Measurements from ENCODE around the gene C7orf33.
"Not testable (repeated sequence)": the region's sequence is repeated elsewhere in the genome, so short reads cannot be mapped to it uniquely, and the experiment has no call there.

The C7orf33 gene

DNA sequence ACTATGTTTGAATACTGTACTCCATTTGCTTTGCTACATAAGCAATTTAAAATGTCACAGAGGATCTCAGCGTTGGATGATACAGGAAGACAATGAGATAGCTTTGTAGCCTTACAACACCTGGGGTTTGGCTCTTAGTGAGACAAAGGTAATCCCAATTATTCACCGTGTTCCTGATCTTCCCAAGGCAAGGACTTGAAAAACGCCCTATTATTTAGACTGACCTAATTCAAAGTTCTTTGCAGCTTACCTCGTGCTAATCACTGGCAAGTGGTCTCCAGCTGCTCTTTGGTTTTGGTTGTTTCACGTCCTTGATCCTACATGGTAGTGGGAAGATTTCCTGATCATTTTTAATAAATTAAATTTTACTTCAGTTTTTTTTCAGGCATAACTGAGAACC, 23.0 kb upstream of the C7orf33 start:
- H3K27me3 Mint-ChIP-seq, result no peaks in the 10 kb centered on the region
- DNase-seq (ENCODE audit: low spot score in 2 of 2), result no peak
- no peak overlapping the region for H3K4me3 Mint-ChIP-seq
- peaks cover 11% of the 10 kb centered on the region for H3K4me1 Mint-ChIP-seq
- no peaks in the 10 kb centered on the region for H3K9me3 Mint-ChIP-seq
- H3K27ac Mint-ChIP-seq, result no peak overlapping the region
- ATAC-seq (ENCODE audit: low read depth), result no peak
- no peaks in the 10 kb centered on the region for H3K36me3 Mint-ChIP-seq

DNA sequence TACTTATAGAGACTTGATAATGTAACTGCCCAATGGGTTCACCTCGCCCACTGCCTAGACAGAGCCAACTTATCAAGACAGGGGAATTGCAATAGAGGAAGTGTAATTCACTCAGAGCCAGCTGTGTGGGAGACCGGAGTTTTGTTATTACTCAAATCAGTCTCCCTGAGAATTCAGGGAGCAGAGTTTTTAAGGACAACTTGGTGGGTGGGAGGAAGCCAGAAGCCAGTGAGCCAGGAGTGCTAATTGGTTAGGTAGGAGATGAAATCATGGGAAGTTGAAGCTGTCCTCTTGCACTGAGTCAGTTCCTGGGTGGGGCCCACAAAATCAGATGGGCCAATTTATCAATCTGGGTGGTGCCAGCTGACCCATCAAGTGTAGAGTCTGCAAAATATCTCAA, 20.1 kb upstream of the C7orf33 start:
- ATAC-seq (ENCODE audit: low read depth) (no peak), DNase-seq (ENCODE audit: low spot score in 2 of 2) (no peak)
- H3K9me3 Mint-ChIP-seq, result peaks cover 2% of the 10 kb centered on the region
- H3K36me3 Mint-ChIP-seq, result no peaks in the 10 kb centered on the region
- H3K27ac Mint-ChIP-seq, result no peak overlapping the region
- no peaks in the 10 kb centered on the region for H3K4me1 Mint-ChIP-seq
- no peak overlapping the region for H3K4me3 Mint-ChIP-seq
- no peaks in the 10 kb centered on the region for H3K27me3 Mint-ChIP-seq

DNA sequence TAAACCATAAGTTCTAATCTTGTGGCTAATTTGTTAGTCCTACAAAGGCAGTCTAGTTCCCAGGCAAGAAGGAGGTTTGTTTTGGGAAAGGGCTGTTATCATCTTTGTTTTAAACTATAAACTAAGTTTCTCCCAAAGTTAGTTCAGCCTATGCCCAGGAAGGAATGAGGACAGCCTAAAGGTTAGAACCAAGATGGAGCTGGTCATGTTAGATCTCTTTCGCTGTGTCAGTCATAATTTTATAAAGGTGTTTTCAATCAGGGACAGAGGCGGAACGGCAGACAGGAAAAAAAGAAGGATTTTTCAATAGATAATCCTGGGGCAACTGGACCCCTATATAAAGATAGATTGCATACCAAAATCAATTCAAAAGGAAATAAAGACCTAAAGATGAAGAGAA, 19.6 kb upstream of the C7orf33 start:
- H3K4me1 Mint-ChIP-seq; H3K4me3 Mint-ChIP-seq; H3K9me3 Mint-ChIP-seq; H3K36me3 Mint-ChIP-seq; H3K27ac Mint-ChIP-seq; DNase-seq (ENCODE audit: low spot score in 2 of 2); H3K27me3 Mint-ChIP-seq; ATAC-seq (ENCODE audit: low read depth): not testable (repeated sequence)

DNA sequence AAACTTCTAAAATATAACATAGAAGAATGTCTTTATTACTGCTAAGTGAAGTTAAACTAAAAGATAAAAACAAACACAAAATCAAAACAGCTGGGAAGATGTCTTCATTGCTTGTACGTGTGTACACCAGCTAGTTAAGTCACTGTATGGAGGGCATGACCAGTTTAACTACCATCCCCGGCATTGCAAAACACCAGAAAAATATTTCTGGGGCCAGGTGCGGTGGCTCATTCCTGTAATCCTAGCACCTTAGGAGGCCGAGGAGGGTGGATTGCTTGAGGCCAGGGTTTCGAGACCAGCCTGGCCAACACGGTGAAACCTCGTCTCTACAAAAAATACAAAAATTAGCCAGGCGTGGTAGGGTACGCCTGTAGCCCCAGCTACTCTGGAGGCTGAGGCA, 19.2 kb upstream of the C7orf33 start:
- H3K36me3 Mint-ChIP-seq, result no peaks in the 10 kb centered on the region
- no peaks in the 10 kb centered on the region for H3K4me1 Mint-ChIP-seq
- H3K27me3 Mint-ChIP-seq, result no peaks in the 10 kb centered on the region
- no peak for DNase-seq (ENCODE audit: low spot score in 2 of 2)
- ATAC-seq (ENCODE audit: low read depth), result no peak
- peaks cover 2% of the 10 kb centered on the region for H3K9me3 Mint-ChIP-seq
- no peak overlapping the region for H3K4me3 Mint-ChIP-seq
- no peak overlapping the region for H3K27ac Mint-ChIP-seq

DNA sequence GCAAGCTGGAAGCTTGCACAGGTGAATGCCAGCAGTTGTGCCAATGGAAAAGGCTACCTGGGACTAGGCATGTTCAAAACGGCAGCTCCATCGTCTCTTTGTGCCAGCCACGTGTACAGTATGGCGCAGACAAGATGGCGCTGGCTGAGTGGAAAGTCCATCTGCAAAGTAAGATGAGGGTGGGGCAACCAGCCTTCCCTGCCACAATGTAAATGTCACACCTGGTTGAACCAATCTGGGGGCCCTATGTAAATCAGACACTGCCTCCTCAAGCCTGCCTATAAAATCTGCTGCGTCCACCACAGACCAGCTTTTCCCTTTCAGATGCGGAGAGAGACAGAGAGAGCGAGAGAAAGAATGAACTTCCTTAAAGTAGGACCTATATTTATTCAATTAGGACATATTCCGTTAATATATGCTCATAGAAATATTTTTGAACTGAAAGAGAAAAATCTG, 18.5 kb upstream of the C7orf33 start:
- no peak overlapping the region for H3K27ac Mint-ChIP-seq
- ATAC-seq (ENCODE audit: low read depth), result no peak
- DNase-seq (ENCODE audit: low spot score in 2 of 2), result no peak
- peaks cover 2% of the 10 kb centered on the region for H3K9me3 Mint-ChIP-seq
- no peaks in the 10 kb centered on the region for H3K27me3 Mint-ChIP-seq
- H3K36me3 Mint-ChIP-seq, result no peaks in the 10 kb centered on the region
- no peak overlapping the region for H3K4me3 Mint-ChIP-seq
- no peaks in the 10 kb centered on the region for H3K4me1 Mint-ChIP-seq

DNA sequence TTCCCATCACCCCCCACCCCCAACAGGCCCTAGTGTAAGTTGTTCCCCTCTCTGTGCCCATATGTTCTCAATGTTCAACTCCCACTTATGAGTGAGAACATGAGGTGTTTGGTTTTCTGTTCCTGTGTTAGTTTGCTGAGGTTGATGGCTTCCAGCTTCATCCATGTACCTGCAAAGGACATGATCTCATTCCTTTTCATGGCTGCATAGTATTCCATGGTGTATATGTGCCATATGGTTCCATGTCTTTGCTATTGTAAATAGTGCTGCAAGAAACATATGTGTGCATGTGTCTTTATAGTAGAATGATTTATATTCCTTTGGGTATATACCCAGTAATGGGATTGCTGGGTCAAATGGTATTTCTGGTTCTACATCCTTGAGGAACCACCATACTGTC, 17.0 kb upstream of the C7orf33 start:
- H3K4me1 Mint-ChIP-seq; H3K4me3 Mint-ChIP-seq; H3K27me3 Mint-ChIP-seq; H3K36me3 Mint-ChIP-seq; ATAC-seq (ENCODE audit: low read depth); H3K9me3 Mint-ChIP-seq; DNase-seq (ENCODE audit: low spot score in 2 of 2): not testable (repeated sequence)
- peak overlapping the region; percentile 41 for H3K27ac Mint-ChIP-seq

DNA sequence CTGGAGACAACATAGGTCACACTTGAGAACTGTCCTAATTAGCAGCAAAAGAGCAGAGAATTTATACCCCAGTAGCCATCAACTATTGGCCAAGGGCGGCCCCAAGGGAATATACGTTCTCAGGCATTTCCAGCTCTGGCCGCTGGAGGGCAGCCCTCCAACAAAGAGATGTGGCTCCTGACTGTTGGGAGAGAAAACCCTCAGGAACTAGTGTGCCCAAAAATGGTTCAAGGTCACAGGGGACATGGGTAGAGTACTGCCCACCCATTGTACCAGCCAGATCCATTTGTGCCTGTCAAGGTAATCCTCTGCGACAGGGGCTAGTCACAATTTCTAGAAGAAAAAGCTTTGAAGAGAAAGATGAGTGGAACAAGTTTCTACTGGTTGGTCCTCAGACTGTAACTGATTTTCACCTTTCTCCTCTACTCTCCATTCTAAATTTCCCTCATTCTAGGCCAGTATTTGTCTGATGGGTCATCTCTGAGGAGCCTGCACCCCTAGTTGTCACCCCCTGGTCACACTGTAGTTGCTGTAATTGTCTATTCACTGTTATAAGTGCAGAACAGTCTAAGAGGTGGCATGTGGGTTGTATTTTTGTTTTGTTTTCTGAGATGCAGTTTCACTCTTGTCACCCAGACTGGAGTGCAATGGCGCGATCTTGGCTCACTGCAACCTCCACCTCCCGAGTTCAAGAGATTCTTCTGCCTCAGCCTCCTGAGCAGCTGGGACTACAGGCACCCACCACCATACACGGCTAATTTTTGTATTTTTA, 14.7 kb upstream of the C7orf33 start:
- H3K27ac Mint-ChIP-seq, result no peak overlapping the region
- no peaks in the 10 kb centered on the region for H3K36me3 Mint-ChIP-seq
- no peak overlapping the region for H3K4me3 Mint-ChIP-seq
- H3K4me1 Mint-ChIP-seq, result no peaks in the 10 kb centered on the region
- ATAC-seq (ENCODE audit: low read depth) (peak; percentile 70), DNase-seq (ENCODE audit: low spot score in 2 of 2) (peak; percentile 59 to 73)
- H3K9me3 Mint-ChIP-seq, result peaks cover 2% of the 10 kb centered on the region
- peaks cover 3% of the 10 kb centered on the region for H3K27me3 Mint-ChIP-seq

DNA sequence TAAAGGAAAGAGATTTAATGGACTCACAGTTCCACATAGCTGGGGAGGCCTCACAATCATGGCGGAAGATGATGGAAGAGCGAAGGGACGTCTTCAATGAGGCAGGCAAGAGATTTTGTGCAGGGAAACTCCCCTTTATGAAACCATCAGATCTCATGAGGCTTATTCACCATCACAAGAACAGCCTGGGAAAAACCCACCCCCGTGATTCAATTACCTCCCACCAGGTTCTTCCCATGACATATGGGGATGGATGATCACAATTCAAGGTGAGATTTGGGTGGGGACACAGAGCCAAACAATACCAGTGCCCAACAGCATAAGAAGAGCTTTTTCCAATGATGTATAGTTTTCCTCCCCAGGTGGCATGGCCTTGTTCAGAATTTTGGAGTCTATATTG, 11.2 kb upstream of the C7orf33 start:
- Mint-ChIP-seq H3K4me3 (no peak overlapping the region), H3K27me3 (peaks cover 3% of the 10 kb centered on the region), H3K4me1 (peaks cover 2% of the 10 kb centered on the region), H3K9me3 (no peaks in the 10 kb centered on the region), H3K27ac (no peak overlapping the region), H3K36me3 (no peaks in the 10 kb centered on the region)
- no peak for DNase-seq (ENCODE audit: low spot score in 2 of 2)
- no peak for ATAC-seq (ENCODE audit: low read depth)

DNA sequence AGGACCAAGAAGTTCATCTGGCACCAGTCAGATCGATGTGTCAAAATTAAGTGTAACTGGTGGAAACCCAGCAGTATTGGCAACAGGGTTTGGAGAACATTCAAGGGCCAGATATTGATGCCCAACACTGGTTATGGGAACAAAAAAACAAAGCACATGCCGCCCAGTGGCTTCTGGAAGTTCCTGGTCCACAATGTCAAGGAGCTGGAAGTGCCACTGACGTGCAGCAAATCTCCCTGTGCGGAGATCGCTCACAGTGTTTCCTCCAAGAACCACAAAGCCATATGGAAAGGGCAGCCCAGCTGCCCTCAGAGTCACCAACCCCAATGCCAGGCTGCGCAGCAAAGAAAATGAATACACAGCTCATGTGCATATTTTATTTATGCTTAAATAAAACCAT, 10.1 kb upstream of the C7orf33 start:
- H3K4me3 Mint-ChIP-seq, result no peak overlapping the region
- peaks cover 3% of the 10 kb centered on the region for H3K27me3 Mint-ChIP-seq
- DNase-seq (ENCODE audit: low spot score in 2 of 2) (no peak), ATAC-seq (ENCODE audit: low read depth) (no peak)
- H3K36me3 Mint-ChIP-seq, result no peaks in the 10 kb centered on the region
- H3K9me3 Mint-ChIP-seq, result no peaks in the 10 kb centered on the region
- H3K4me1 Mint-ChIP-seq, result peaks cover 5% of the 10 kb centered on the region
- no peak overlapping the region for H3K27ac Mint-ChIP-seq

DNA sequence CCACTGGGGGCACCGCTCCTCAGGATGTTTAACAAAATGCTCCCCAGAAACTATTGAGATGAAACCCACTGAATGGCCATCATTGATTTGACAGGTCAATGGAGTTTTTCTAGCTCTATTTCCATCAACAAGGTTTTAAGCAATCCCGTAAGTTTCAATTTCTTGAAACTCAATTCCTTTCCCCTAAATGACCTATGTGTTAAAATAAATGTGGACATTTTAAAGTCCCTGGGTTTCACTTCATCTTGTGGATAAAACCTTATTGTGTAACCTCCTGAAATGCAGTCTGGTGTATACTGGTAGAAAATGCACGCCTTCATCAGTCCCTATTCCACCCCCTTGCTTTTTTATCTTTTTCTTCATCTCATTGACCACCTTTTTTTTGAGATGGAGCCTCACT, 8.9 kb upstream of the C7orf33 start:
- Mint-ChIP-seq H3K4me3 (no peak overlapping the region), H3K9me3 (no peaks in the 10 kb centered on the region), H3K36me3 (no peaks in the 10 kb centered on the region), H3K27me3 (peaks cover 3% of the 10 kb centered on the region), H3K27ac (no peak overlapping the region), H3K4me1 (peaks cover 5% of the 10 kb centered on the region)
- ATAC-seq (ENCODE audit: low read depth) (no peak), DNase-seq (ENCODE audit: low spot score in 2 of 2) (no peak)

DNA sequence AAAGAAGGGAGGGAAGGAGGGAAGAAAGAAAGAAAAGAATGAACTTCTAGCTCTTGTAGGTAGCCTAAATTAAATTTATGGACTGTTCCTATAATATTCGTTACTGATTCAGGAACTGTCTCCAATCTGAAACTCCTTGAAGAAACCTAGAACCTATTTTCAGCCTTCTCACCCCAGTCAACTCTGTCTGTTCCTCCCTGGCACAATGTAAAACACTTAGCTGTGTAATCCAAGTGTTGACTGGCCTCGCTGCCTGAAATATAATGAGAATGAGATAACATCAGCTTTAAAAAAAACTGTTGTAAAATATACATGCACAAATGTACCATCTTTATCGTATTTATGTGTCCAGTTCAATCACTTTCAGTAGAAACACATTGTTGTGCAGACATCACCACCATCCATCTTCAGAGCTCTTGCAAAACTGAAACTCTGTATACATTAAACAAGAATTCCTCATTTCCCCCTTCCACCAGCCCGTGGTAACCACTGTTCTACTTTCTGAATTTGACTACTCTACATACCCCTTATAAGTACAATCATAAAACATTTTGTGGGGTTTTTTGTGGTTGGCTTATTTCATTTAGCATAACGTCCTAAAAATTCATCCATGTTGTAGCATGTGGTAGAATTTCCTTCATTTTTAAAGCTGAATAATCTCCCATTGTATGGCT, 6.3 kb upstream of the C7orf33 start:
- Mint-ChIP-seq H3K9me3 (no peaks in the 10 kb centered on the region), H3K4me1 (peaks cover 5% of the 10 kb centered on the region), H3K27me3 (peaks cover 3% of the 10 kb centered on the region), H3K36me3 (no peaks in the 10 kb centered on the region), H3K27ac (no peak overlapping the region), H3K4me3 (no peak overlapping the region)
- DNase-seq (ENCODE audit: low spot score in 2 of 2) (no peak), ATAC-seq (ENCODE audit: low read depth) (no peak)

DNA sequence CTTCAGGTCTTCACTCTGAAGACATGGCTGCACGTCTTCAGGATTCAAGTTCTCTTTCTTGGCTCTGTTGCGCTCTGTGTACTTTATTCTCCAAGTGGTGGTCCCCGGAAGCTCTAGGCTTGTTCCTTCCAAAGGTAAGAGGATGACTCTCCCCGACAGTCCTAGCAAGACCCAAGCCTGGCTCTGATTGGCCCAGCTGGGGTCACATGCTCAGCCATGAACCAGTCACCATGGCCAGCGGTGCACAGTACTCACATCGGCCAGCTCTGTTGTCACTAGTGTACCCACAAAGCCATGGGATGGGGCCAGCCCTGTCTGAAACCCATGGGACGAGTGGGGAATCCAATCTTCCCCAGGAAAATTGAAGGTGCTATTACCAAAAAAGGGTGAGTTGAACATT, 5.2 kb upstream of the C7orf33 start:
- no peaks in the 10 kb centered on the region for H3K36me3 Mint-ChIP-seq
- no peak overlapping the region for H3K27ac Mint-ChIP-seq
- peaks cover 5% of the 10 kb centered on the region for H3K4me1 Mint-ChIP-seq
- H3K9me3 Mint-ChIP-seq, result no peaks in the 10 kb centered on the region
- DNase-seq (ENCODE audit: low spot score in 2 of 2), result no peak
- no peak for ATAC-seq (ENCODE audit: low read depth)
- no peak overlapping the region for H3K4me3 Mint-ChIP-seq
- peaks cover 5% of the 10 kb centered on the region for H3K27me3 Mint-ChIP-seq

DNA sequence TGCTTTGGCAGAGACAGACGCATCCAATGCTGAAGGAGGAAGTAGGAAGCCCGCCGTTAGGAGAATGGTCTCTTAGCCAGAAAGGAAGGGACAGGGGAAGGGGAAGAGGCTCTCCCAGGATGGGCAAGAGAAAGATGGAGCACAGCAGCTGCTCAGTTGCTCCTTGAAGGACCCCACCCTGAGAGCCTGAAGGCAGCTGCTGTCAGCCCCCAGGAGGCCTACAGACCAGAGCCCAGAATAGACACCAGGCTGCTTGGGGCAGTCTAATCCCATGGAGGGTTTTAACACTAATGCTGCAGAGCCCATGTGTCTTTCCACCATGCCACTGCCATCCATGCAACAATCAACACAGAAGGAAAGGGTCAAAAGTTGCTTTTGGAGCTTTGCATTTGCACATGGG, 3.5 kb upstream of the C7orf33 start:
- Mint-ChIP-seq H3K4me1 (peaks cover 5% of the 10 kb centered on the region), H3K27me3 (peaks cover 8% of the 10 kb centered on the region), H3K27ac (no peak overlapping the region), H3K4me3 (no peak overlapping the region), H3K9me3 (no peaks in the 10 kb centered on the region), H3K36me3 (no peaks in the 10 kb centered on the region)
- DNase-seq (ENCODE audit: low spot score in 2 of 2) (no peak), ATAC-seq (ENCODE audit: low read depth) (no peak)

DNA sequence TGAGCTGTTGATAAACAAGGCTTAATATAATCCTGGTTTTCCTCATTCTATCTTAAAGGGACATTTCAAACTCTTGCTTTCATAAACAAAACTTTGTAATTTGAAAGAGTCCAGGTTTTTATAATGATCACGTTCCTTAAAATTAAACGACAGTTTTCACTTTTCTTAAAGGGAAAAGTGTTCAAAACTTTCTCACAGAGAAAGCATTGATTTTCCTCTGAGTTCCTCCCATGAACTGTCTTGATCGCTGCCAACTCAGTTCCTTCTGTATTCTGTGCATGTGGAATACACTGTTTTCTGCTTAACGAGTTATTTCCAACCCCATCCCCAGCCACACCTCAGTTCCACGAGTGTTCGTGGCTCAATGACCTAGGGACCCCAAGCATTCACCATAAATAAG, 2.4 kb upstream of the C7orf33 start:
- DNase-seq (ENCODE audit: low spot score in 2 of 2) (no peak), ATAC-seq (ENCODE audit: low read depth) (no peak)
- no peak overlapping the region for H3K27ac Mint-ChIP-seq
- no peak overlapping the region for H3K4me3 Mint-ChIP-seq
- H3K27me3 Mint-ChIP-seq, result peaks cover 9% of the 10 kb centered on the region
- no peaks in the 10 kb centered on the region for H3K36me3 Mint-ChIP-seq
- peaks cover 5% of the 10 kb centered on the region for H3K4me1 Mint-ChIP-seq
- H3K9me3 Mint-ChIP-seq, result no peaks in the 10 kb centered on the region

DNA sequence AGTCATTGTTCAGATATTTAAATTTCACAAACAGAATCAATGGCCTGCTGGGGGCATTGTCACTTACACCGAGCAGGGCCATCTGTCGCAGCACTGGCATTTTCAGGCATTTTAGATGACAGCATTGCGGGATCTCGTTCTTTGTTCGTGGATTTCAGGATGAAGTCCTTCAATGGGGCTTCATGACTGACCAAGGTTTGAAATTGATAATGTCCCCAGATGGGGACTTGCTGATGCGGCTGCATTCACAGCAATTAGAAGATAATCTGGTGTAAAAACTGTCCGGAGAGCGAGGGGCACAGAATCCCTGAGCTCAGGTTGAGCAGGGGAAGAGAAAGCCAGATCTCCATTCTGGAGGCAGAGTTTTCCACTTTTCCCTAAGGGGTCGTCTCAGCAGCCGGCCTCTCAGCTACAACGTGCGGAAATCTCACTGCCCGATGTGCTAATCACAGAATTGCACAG, 1.9 kb upstream of the C7orf33 start:
- Mint-ChIP-seq H3K4me3 (no peak overlapping the region), H3K36me3 (no peaks in the 10 kb centered on the region), H3K27me3 (peaks cover 11% of the 10 kb centered on the region), H3K4me1 (peaks cover 5% of the 10 kb centered on the region), H3K9me3 (no peaks in the 10 kb centered on the region), H3K27ac (no peak overlapping the region)
- ATAC-seq (ENCODE audit: low read depth) (no peak), DNase-seq (ENCODE audit: low spot score in 2 of 2) (no peak)

All from memory B cell (primary cell).